ENCODE results near the gene TAF9B.
"Not testable (repeated sequence)": the region's sequence is repeated elsewhere in the genome, so short reads cannot be mapped to it uniquely, and the experiment has no call there.

Gene TAF9B, protein sequence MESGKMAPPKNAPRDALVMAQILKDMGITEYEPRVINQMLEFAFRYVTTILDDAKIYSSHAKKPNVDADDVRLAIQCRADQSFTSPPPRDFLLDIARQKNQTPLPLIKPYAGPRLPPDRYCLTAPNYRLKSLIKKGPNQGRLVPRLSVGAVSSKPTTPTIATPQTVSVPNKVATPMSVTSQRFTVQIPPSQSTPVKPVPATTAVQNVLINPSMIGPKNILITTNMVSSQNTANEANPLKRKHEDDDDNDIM

DNA sequence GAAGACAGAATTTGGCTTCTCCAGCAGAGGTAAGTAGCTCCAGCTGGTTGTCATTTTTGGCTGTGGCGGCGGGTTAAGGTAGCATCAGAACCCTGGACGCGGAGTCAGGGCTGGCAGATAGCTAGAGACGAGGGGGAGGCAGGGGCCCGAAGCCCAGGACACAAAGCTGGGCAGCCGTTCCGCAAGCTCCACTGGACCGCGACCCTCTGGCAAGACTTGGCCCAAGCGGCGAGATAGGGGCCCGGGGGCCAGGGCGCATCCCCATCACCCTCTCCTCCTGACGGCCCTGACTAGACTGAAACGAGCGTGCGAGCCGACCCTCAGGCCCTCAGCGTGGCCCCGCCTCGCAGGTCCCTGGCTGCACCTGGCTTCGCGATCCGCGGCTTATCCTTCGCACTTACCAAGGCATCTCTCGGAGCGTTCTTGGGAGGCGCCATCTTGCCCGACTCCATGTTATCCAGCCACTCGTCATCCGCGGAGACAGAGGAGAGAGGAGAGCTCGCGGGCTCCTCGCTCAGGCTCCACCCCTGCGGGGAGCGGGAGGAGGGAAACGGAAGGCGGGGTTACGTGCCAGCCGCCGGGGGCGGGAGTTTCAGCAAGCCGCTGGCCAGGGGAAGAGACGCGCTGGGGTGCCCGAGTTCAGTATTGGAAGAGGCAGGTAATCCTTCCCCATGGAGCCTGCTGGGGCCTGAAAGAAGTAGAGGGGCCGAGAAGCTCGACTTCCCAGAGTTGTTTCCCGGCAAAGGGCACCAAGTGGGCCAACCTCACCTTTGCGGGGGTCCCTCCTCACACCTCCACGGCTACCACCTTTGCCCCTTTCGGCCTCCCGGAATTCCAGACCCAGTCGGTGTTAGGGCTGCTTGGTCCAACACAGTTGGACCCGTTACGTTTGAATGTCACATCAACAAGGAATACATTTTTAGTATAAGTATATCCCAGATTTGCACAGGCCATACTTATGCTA is at the start of gene TAF9B:
TAF9B (minus strand) TSS at position 491 of the 964 bp plus-strand sequence; CDS start at position 452, 39 bp downstream.
- DNase-seq (ENCODE audit: low spot score), result peak; percentile 56

DNA sequence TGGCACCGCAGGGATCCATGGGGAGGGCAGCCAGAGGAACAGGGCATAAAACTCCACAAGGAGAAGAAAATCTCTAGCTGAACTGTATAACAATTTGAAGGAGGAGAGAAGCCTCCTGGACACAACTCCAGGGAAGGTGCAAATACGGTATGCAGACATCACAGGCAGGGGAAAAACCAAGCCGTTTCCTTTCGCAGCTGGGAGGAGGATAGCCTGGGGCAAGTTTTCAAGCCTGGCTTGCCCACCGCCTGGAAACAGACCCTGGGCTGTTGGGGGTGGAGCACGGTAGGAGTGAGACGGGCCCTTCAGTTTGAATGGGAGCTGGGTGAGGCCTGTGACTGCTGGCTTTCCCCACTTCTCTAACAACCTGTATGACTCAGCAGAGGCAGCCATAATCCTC is 43.4 kb upstream of the TAF9B start:
- DNase-seq (ENCODE audit: low spot score), result no peak

DNA sequence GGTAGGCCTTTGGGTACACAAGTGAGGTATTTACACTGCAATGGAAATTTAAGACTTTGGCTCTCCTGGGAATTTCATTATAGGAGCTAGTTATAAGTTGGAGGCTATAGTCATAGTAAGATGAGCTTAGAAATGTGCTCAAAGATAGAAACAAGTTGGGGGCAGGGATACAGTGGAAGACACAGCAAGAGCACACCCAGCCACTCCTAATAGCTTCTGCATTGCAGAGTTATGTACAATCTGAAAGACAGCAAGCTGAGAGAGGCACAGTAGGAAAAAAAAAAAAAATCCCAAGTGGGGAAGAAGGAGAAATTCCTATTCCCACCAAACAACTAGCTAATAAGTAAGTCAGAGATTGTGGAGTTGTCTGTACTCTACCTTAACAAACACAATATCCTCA is 41.9 kb upstream of the TAF9B start:
- DNase-seq (ENCODE audit: low spot score), result no peak

DNA sequence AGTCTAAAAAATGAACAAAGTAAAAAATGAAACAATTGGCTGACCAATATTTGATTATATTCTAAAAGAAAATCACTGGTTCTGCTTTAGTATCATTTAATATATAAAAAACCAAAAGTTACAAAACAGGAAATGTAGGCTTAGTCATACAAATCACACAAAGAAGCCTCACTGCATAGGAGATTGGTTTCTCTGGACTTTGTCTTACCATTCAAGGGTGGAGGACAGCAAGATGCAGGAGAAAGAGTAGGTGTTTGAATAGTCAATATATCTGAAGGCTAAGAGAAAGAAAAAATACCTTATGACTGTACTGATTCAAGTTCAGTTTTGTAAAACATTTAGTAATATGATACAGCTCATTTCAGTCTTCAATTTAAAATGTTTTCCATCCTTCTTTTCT is 28.6 kb upstream of the TAF9B start:
- DNase-seq (ENCODE audit: low spot score), result no peak

DNA sequence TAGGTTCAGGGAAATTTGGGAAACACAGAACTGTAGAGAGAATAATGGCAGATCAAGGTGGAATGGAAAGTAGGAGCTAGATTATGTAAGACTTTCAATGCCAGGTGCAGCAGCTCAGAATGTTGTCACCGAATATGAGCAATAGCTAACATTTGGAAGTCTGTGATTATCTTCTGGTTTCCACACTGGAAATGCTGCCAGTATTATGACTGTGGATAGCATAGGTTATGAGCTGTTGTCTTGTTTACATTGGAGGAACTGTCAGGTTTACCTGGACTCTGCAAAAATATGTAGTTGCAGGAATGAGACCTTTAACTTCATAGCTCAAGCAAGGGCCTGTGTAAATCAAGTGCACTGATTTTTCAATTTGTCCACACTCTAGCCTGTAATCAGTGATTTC is 26.0 kb upstream of the TAF9B start:
- DNase-seq (ENCODE audit: low spot score), result no peak

DNA sequence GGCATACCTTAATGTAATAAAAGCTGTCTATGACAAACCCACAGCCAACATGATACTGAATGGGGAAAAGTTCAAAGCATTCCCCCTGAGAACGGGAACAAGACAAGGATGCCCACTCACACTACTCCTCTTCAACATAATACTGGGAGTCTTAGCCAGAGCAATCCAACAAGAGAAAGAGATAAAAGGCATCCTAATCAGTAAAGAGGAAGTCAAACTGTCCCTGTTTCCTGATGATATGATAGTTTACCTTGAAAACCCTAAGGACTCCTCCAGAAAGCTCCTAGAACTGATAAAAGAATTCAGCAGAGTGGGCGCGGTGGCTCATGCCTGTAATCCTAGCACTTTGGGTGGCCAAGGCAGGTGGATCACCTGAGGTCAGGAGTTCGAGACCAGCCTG is 23.7 kb upstream of the TAF9B start:
- not testable (repeated sequence) for DNase-seq (ENCODE audit: low spot score)

DNA sequence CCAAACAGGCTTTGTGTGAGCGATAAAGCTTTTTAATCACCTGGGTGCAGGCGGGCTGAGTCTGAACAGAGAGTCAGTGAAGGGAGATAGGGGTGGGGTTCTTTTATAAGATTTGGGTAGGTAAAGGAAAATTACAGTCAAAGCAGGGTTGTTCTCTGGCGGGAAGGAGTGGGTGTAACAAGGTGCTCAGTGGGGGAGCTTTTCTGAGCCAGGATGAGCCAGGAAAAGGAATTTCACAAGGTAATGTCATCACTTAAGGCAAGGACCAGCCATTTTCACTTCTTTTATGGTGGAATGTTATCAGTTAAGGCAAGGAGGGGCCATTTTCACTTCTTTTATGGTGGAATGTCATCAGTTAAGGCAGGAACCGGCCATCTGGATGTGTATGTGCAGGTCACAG is 21.3 kb upstream of the TAF9B start:
- not testable (repeated sequence) for DNase-seq (ENCODE audit: low spot score)

DNA sequence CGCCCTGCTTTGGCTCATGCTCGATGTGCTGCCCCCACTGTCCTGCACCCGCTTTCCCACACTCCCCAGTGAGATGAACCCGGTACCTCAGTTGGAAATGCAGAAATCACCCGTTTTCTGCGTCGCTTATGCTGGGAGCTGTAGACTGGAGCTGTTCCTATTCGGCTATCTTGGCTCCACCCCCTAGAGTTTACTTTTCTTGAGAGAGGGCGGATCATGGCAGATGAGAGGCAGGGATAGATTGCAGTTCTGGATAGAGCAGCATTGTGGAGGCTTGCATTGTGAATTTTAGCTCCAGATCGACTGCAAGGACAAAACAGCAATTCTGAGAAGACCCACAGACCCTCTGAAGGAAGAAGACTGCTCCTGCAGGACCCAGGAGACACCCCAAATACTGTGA is 18.4 kb upstream of the TAF9B start:
- DNase-seq (ENCODE audit: low spot score), result not testable (repeated sequence)

DNA sequence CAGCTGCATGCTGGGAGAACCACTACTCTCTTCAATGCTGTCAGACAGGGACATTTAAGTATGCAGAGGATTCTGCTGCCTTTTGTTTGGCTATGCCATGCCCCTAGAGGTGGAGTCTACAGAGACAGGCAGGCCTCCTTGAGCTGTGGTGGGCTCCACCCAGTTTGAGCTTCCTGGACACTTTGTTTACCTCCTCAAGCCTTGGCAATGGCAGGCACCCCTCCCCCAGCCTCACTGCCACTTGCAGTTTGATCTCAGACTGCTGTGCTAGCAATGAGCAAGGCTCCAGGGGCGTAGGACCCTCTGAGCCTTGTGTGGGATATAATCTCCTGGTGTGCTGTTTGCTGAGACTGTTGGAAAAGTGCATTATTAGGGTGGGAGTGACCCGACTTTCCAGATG is 17.9 kb upstream of the TAF9B start:
- not testable (repeated sequence) for DNase-seq (ENCODE audit: low spot score)

DNA sequence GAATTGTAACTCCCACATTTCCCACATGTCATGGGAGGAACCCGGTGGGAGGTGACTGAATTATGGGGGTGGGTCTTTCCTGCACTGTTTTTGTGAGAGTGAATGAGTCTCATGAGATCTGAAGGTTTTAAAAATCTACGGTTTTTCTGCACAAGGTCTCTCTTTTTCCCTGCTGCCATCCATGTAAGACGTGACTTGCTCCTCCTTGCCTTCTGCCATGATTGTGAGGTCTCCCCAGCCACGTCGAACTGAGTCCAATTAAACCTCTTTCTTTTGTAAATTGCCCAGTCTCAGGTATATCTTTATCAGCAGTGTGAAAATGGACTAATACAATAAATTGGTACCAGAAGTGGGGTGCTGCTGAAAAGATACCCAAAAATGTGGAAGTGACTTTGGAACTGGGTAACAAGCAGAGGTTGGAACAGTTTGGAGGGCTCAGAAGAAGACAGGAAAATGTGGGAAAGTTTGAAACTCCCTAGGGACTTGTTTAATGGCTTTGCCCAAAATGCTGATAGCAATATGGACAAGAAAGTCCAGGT is 7.6 kb upstream of the TAF9B start:
- DNase-seq (ENCODE audit: low spot score), result not testable (repeated sequence)

DNA sequence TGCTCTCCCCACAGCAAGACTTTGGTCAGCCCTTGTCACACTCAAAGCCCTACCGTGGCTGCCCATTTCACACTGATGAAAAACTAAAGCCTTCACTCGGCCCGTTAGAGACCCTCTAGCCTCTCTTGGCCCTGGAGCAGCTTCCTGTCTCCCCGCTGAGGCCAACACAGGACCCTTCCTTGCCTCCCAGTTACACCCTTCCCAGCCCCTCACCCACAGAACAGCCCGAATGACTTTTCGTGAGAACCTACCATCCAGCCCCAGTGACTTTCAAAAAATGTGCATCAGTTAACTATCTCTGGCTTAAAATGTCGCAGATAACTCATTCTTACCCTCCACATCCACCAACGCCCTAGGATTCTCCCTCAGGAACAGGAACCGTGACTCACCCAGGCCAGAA is 756 bp upstream of the TAF9B start:
- no peak for DNase-seq (ENCODE audit: low spot score)

DNA sequence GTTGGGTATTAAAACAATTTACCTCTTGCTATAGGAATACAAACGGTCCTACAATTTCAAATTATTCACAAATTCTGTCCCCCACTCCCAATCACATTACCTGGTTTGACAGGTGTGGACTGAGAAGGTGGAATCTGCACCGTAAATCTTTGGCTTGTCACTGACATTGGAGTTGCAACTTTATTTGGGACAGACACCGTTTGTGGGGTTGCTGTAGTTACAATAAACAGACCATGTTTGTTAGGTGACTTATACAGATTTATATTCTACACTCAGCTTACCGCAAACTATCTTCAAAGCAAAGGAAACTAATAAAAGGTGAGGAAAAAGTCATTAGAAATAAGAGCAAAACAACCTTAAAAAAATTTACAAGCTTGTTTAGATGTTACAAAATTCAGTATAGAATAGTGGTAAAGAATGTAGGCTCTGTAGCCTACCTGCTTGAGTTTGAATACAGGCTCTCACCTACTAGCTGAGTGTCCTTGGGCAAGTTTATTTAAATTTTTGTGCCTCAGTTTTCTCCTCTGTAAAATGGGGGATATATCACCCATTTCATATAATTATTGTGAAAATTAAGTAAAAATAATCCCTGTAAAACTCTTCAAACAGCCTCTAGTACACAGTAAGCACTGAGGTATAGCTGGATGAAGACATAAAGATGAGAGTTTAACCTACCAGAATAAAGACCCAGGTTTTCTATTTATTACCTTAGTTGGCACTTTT is 6.1 kb downstream of the TAF9B start:
- DNase-seq (ENCODE audit: low spot score), result no peak

DNA sequence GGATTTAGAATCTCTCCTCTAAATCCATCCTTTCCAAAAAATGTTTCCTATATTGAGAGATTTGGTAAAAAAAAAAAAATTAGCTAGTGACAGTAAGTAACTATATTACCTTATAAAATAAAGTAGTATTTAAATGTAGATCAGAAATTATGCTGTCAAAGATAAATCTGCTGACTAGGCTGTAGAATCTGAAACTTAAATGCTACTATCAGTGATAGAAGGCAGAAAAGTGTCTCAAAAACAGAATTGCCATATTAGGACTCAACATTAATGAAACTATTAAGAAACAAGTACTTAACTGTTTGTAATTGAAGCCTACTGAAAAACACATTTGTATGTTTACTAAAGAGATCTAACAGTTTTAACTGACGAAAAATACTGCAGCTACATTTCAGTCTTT is 8.3 kb downstream of the TAF9B start:
- DNase-seq (ENCODE audit: low spot score), result no peak

DNA sequence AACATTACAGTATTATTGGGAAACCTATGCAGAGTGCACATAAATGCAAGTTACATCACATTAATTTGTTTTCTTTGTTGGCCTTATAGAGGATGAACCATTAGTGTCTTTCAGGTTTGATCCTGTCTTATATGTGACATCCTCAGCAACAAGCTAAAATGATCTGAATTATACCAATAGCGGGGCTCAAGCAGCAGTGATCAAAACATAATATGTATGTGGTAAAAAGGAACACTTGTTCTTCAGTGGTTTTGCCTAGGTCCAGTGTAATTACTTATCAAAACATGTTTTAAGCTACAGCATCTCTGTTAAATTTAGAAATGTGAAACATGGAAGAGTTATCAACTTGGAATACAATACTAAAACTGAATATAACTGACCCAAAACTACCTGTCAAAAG is 9.1 kb downstream of the TAF9B start:
- DNase-seq (ENCODE audit: low spot score), result no peak

DNA sequence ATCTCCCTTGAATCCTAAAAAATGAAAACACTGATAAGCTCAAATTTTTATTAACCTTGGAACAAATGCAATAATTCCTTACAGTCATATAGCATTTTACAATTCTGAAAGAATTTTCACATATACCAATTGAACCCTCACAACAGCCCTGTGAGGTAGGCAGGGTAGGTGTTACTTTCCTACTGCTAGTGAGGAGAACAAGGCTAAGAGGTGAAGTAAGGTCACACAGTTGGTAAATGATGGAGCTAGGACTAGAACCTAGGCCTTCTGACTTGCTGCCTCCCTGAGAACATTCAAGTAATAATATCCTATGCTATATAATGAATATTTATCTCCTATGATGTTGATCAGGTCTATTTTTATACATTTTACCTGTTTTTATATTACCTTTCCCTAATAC is 9.7 kb downstream of the TAF9B start:
- DNase-seq (ENCODE audit: low spot score), result no peak

DNA sequence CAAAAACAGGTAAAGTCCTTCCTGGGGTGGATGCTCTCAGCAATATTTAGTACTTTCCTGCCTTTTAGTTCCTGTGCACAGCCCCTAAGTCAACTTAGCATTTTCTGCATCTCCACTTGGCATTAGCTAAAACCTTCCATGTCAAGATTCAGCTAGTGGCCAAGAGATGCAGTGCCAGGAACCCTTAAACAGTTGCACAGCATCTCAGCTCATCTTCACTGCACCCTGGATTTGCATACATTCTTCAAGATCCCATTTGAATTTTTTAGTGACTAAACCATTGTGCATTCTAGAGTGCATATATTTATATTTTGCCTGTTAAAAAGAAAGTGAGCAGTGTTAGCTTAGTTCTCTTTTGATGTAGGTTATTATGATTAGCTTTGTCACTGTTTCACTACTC is 13.7 kb downstream of the TAF9B start:
- not testable (repeated sequence) for DNase-seq (ENCODE audit: low spot score)

DNA sequence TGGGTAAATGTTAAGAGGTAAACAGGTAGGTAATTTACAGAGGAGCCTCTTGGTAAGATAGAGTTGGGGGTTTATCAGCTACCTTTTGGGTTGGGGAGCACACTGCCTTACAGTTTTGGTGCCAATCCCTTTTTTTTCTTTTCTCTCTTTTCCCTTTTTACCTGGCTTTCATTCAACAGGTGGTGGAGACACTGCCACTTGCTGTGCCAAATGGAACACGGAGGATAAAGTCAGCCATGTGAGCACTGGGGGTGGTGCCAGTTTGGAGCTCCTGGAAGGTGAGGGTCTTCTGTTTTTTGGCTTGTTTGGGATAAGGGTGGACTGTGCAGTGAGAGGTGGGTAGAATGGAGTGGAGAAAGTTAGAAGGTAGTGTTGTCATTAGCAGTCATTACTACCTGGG is 14.3 kb downstream of the TAF9B start:
- no peak for DNase-seq (ENCODE audit: low spot score)

DNA sequence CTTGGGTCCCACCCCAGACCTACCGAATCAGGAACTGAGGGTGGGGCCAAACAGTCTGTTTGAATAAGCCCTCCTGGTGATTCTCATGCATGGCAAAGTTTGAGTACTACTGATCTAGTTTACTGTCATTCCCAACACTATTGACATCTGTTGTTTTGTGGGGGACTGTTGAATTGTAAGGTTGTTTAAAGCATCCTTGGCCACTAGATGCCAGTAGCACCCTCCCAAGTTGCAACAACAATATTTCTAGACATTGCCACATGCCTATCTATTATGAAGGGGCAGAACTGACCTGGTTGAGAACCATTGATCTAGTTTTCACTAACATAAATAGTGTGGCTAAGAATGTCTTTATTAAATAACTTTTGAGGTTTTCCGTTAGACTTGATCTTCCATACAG is 15.1 kb downstream of the TAF9B start:
- no peak for DNase-seq (ENCODE audit: low spot score)

DNA sequence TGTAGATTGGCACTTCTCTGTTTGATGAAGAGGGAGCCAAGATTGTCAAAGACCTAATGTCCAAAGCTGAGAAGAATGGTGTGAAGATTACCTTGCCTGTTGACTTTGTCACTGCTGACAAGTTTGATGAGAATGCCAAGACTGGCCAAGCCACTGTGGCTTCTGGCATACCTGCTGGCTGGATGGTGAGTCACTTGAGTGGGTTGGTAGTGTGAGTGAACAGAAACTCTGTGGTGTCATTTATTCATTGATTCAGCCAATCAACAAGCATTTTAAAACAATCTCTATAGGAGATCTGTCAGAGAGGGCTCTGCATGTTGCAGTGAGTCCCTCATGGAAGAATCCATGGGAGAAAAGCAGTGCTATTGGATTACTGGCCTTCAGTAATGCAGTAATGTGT is 16.3 kb downstream of the TAF9B start:
- no peak for DNase-seq (ENCODE audit: low spot score)

DNA sequence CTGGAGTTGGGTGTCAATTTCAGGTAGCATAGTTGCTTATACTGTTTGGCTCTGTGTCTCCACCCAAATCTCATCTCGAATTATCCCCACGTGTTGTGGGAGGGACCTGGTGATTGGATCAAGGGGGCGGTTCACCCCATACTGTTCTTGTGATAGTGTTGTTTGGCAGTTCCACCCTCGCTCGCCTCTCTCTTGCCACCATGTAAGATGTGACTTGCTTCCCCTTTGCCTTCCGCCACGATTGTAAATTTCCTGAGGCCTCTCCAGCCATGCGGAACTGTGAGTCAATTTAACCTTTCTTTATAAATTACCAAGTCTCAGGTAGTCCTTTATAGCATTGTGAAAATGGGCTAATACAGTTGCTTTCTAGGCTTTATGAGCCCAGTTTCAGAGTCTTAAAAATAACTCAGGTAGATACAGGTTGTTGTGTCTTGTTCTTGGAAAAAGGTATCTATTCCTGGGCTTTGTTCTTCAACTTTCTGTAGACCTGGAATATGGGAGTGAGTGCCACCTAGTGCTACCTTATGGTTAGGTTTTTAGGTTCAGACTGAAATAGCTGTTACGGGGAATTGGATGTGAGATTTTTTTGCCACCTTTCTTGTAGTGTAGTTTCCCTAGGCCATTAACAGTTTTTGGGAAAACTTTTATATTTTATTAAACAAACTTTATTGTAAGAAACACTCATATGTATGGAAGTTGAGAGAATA is 19.8 kb downstream of the TAF9B start:
- no peak for DNase-seq (ENCODE audit: low spot score)

DNA sequence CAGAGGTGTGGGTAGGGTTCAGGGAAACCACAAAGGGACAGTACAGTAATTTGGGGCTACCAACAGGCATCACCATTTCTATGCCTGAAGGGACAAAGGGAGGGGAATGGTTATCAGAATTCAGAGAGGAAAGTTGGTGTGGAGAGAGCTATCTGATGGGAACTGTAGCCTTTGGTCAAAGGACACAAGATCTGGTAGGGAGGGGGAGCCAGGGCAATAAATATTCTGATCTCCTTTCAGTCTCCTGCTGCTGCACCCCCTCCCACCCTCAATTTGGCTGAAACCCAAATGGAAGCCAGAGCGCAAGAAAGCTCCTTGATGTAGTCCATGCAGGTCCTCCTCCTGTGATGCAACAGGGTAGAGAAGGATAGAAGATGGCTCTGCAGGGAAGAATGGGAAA is 20.8 kb downstream of the TAF9B start:
- no peak for DNase-seq (ENCODE audit: low spot score)

DNA sequence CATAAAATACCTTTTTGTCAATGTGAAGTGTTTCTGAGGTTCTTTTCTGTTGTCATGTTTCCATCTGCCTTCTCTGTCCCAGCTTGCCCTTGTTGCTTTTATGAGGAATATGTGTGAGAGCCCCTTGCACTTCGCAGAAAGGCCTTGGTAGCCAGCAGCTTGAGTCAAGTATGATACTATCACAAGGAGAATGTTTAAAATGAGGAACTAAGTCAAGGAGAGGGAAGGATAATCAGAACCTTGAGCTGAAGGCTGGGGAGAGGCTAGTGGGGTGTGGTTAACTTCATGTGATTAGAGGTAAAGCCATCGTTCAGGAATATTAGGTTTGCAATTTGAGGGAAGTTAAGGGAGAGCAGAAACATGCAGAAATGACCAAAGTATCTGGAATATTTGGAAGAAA is 22.7 kb downstream of the TAF9B start:
- no peak for DNase-seq (ENCODE audit: low spot score)
